Kidney epithelial cell (primary cell): ENCODE measurements around the gene IL19. TPM values are rescaled to one million over a fixed set of nuclear protein-coding genes. Genes with fewer than 3 reads are reported as not detected.

Experiments
- DNase-seq: peaks from one replicate; pipeline ENCODE4 v3.0.0-alpha.2; 2010; ENCODE audit warnings: low read depth
- H3K27me3 ChIP-seq: 2 replicates; pipeline ENCODE4 v1.6.0; 2011; ENCODE audit warnings: low read length; ENCODE audit not compliant: control insufficient read depth, insufficient read depth
- H3K36me3 ChIP-seq: 2 replicates; pipeline ENCODE4 v1.5.1; 2011; ENCODE audit warnings: low read length; ENCODE audit not compliant: control insufficient read depth, insufficient read depth
- H3K4me3 ChIP-seq: 2 replicates; pipeline ENCODE4 v1.5.1; 2011; ENCODE audit warnings: low read depth, mild to moderate bottlenecking, control low read depth, low read length
- CTCF ChIP-seq: IDR thresholded peaks from 2 replicates; pipeline ENCODE4 v1.5.1; 2011; ENCODE audit warnings: mild to moderate bottlenecking, moderate library complexity, low read length, control low read depth, inconsistent platforms; ENCODE audit not compliant: insufficient read depth, poor library complexity, severe bottlenecking
- total RNA-seq: library from RNA; depleted of rRNA; stranded (reverse); fragments of >200 nt; gene quantifications from 2 replicates; pipeline ENCODE4 v1.2.3, GENCODE V29; 2015

The IL19 gene
- total RNA-seq, 1 donor from 2014 or later: not detected

- no peaks in the 10 kb centered on the region for H3K36me3 ChIP-seq
Measured at GRCh38 chr1:206821493-206821892, 50.9 kb downstream of the IL19 start.

GRCh38 chr1:206823727-206824126 is 53.2 kb downstream of the IL19 start:
- no peaks in the 10 kb centered on the region for H3K36me3 ChIP-seq
- TF ChIP-seq CTCF: no peak
- no peak for DNase-seq
- no peak overlapping the region for H3K4me3 ChIP-seq
- no peaks in the 10 kb centered on the region for H3K27me3 ChIP-seq

More at GRCh38 chr1:206821493-206821892, 50.9 kb downstream of the IL19 start:
- no peak for TF ChIP-seq CTCF
- no peak for DNase-seq
- Histone ChIP-seq H3K4me3 (no peak overlapping the region), H3K27me3 (no peaks in the 10 kb centered on the region)

GRCh38 chr1:206824331-206824730 is 53.8 kb downstream of the IL19 start:
- Histone ChIP-seq H3K36me3 (no peaks in the 10 kb centered on the region), H3K4me3 (no peak overlapping the region), H3K27me3 (no peaks in the 10 kb centered on the region)
- DNase-seq: no peak
- TF ChIP-seq CTCF: no peak

- H3K27me3 ChIP-seq: peaks cover 2% of the 10 kb centered on the region
- no peak for DNase-seq
- TF ChIP-seq CTCF: no peak
- H3K36me3 ChIP-seq: no peaks in the 10 kb centered on the region
- no peak overlapping the region for H3K4me3 ChIP-seq
Measured at GRCh38 chr1:206826394-206826793, 55.8 kb downstream of the IL19 start.

GRCh38 chr1:206828061-206828460 is 57.5 kb downstream of the IL19 start:
- H3K4me3 ChIP-seq: no peak overlapping the region
- H3K27me3 ChIP-seq: peaks cover 5% of the 10 kb centered on the region
- no peak for DNase-seq
- no peaks in the 10 kb centered on the region for H3K36me3 ChIP-seq
- no peak for TF ChIP-seq CTCF

GRCh38 chr1:206828765-206829164 is 58.2 kb downstream of the IL19 start:
- no peak overlapping the region for H3K4me3 ChIP-seq
- peaks cover 5% of the 10 kb centered on the region for H3K27me3 ChIP-seq
- H3K36me3 ChIP-seq: no peaks in the 10 kb centered on the region
- no peak for DNase-seq
- no peak for TF ChIP-seq CTCF
